KBM-7 (cell line): ENCODE data around the gene TAF11L4.
"Not testable (repeated sequence)": the region's sequence is repeated elsewhere in the genome, so short reads cannot be mapped to it uniquely, and the experiment has no call there.

ENCODE experiments used
- DNase-seq: peaks from one replicate; pipeline ENCODE4 v3.0.0-alpha.2; 2015
- in situ Hi-C: fragments of 300-500 bp; cut with MboI; formaldehyde crosslinking; loops from 2 replicates; pipeline ENCODE4 v1.14.3; 2020; ENCODE audit warnings: low sequenced_read_pairs, low pct_unique_long_range_greater_than_20kb, mixed read lengths

The TAF11L4 gene

GRCh38 chr5:17521501-17521900, at the start of gene TAF11L4:
Gene TAF11L4, plus strand, starts transcription at chr5:17521801.
- not testable (repeated sequence) for DNase-seq

GRCh38 chr5:17475064-17475463, 46.5 kb upstream of the TAF11L4 start:
- DNase-seq, in situ Hi-C loops: not testable (repeated sequence)

More at GRCh38 chr5:17521501-17521900, at the start of gene TAF11L4:
- in situ Hi-C loops, result not testable (repeated sequence)

- in situ Hi-C loops, result no loop called here
- no peak for DNase-seq
Observed at GRCh38 chr5:17477043-17477442, 44.6 kb upstream of the TAF11L4 start.

GRCh38 chr5:17477573-17478265, 43.9 kb upstream of the TAF11L4 start:
- in situ Hi-C loops, result no loop called here
- DNase-seq, result no peak

- in situ Hi-C loops, result no loop called here
- no peak for DNase-seq
Observed at GRCh38 chr5:17481378-17481777, 40.2 kb upstream of the TAF11L4 start.

- in situ Hi-C loops, result no loop called here
- DNase-seq, result no peak
Observed at GRCh38 chr5:17482790-17483189, 38.8 kb upstream of the TAF11L4 start.

GRCh38 chr5:17486464-17487173, 35.0 kb upstream of the TAF11L4 start:
- DNase-seq, in situ Hi-C loops: not testable (repeated sequence)

GRCh38 chr5:17487174-17487512, 34.5 kb upstream of the TAF11L4 start:
- in situ Hi-C loops, result no loop called here
- DNase-seq, result no peak

GRCh38 chr5:17491257-17491656, 30.3 kb upstream of the TAF11L4 start:
- DNase-seq, in situ Hi-C loops: not testable (repeated sequence)

DNA sequence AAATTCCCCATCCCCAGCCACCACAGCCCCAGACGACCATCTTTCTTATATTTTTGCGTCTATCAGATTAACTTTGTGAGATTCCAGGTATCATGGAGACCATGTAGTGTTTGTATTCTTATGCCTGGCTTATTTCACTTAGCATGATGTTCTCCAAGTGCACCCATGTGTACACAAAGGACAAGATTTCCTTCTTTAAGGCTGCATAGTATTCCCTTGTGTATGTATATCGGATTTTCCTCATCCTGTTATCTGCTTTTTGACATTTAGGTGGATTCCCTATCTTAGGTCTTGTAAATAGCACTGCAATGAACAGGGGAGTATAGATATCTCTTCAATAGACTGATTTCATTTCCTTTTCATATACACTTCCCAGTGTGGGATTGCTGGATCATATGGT, 28.8 kb upstream of the TAF11L4 start:
- in situ Hi-C loops, result no loop called here
- DNase-seq, result no peak

DNA sequence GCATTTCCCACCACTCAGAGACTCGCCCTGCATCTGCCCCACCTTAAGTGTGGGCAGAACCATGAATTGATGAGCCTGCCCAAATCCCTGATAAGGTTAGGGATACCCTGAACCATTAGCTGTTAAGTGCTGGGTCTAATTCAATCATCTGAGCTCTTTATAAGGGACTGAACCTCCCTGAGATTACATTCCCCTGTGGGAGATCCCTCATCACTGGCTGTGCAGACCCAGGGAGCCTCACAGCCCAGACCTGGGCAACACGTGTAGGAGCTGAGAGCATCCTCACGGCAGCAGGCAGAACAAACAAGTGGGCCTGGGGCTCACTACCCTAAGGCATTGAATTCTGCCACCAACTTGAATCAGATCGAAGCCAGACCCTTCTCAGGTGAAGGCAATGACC, 24.2 kb upstream of the TAF11L4 start:
- DNase-seq, result no peak
- in situ Hi-C loops, result no loop called here

GRCh38 chr5:17497931-17498330, 23.7 kb upstream of the TAF11L4 start, which contains the start of gene TAF11L2:
Gene TAF11L2, plus strand, starts transcription at chr5:17498231.
- DNase-seq, in situ Hi-C loops: not testable (repeated sequence)

DNA sequence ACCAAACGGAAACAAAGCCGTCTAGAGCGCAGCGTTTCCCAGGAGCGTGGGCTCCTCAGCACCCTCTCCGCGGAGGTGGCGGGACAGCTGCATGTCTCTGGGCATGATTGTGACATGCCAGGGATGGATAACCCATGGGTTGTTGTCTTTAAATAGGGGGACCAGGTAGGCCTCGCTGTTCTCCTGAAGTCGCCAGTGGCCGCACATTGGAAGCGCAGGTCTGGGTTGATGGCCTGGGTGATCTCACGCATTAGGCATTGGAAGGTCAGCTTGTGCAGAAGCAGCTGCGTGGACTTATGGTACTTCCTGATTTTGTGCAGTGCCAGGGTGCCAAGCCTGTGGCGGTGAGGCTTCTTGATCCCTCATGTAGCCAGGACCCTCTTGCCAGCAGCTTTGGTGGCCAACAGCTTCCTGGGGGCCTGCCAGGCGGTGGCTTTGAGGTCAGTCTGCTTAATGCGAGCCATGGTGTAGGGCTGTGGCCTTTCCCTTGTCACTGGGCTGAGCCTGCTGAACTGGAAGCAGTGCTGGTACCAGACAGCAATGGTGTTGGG, 9.8 kb upstream of the TAF11L4 start:
- no peak for DNase-seq
- in situ Hi-C loops, result no loop called here

GRCh38 chr5:17517526-17517925, 4.1 kb upstream of the TAF11L4 start:
- in situ Hi-C loops, DNase-seq: not testable (repeated sequence)

GRCh38 chr5:17518067-17518466, 3.5 kb upstream of the TAF11L4 start, which contains the start of gene TAF11L3:
Gene TAF11L3, plus strand, starts transcription at chr5:17518367.
- in situ Hi-C loops, DNase-seq: not testable (repeated sequence)

DNA sequence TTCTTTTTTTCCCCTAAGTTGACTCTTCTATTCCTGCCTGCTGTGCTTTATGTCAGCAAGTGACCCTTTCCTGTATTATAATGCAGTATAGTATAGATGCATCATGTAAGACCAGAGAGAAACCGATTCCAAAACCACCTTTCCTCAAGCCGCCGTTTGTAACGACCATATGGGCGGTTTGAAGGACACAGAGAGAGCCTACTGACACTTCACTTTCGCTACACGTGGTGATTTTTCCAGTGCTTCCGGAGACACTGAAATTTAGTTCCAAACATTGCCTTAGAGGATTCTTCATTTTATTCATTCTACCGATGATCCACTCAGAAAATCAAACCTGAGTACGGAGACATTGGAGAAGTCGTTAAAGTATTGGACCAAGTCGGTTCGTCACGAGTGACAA, 2.1 kb upstream of the TAF11L4 start:
- in situ Hi-C loops, DNase-seq: not testable (repeated sequence)

DNA sequence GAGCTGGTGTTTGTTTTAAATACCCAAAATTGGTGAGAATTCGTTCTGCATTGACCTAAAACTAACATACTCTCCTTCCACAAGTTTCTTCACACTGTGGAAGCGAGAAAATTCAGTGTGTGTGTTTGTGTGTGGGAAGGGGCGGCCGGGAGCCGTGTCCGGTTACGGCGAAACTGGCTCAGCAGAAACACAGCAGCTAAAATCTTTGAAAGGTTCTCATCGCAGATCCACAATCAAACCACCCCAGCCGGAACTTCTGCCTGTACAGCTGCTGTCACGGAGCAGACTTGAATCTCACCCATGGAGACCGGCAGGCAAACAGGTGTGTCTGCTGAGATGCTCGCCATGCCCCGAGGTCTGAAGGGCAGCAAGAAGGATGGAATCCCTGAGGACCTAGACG, 3.3 kb downstream of the TAF11L4 start, which contains the start of gene TAF11L5:
Gene TAF11L5 (plus strand): TSS at position 301 of the 400 bp plus-strand sequence.
- DNase-seq, in situ Hi-C loops: not testable (repeated sequence)

- in situ Hi-C loops, result not testable (repeated sequence)
Observed at GRCh38 chr5:17526504-17526903, 4.9 kb downstream of the TAF11L4 start.

GRCh38 chr5:17528369-17528768, 6.8 kb downstream of the TAF11L4 start, which contains the start of gene TAF11L6:
Gene TAF11L6, plus strand, starts transcription at chr5:17528669.
- in situ Hi-C loops, DNase-seq: not testable (repeated sequence)

More at GRCh38 chr5:17526504-17526903, 4.9 kb downstream of the TAF11L4 start:
- DNase-seq, result not testable (repeated sequence)
